Measurements from ENCODE around the gene SPAG7.
"Not testable (repeated sequence)": the region's sequence is repeated elsewhere in the genome, so short reads cannot be mapped to it uniquely, and the experiment has no call there.

The SPAG7 gene

GRCh38 chr17:4914551-4914950 lies 53.1 kb downstream of the SPAG7 start:
- in situ Hi-C loops (cut with MboI; ENCODE audit: low pct_unique_long_range_greater_than_20kb, low sequenced_read_pairs); DNase-seq: not testable (repeated sequence)

- no peak for DNase-seq
- in situ Hi-C loops (cut with MboI; ENCODE audit: low pct_unique_long_range_greater_than_20kb, low sequenced_read_pairs): no loop called here
Measured at GRCh38 chr17:4913994-4914393, 53.6 kb downstream of the SPAG7 start.
